NAMALWA (cell line): ENCODE data around the gene GALNT8.

Experiments
- DNase-seq: peaks from one replicate; pipeline ENCODE4 v3.0.0-alpha.2; 2015; ENCODE audit warnings: low spot score

GALNT8 gene

GRCh38 chr12:4796694-4797482 is 76.7 kb downstream of the GALNT8 start:
- DNase-seq, result no peak

DNA sequence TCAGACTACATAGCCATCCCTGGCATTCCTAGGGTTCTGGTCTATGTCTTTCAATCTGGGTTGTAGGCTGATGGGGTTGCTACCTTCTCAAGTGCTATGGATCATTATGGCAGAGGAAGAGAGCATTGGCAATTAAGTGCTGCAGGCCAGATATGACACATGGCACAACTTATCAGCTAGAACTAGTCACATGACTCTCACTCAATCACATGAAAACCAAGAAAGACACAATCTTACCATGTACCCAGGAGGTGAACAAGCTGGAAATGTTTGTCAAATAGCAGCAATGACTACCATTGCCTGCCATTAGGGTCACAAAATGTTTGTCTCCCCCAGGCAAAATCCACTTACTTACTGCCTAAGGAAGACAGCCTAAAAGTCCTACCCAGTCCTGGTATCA is 80.4 kb downstream of the GALNT8 start:
- no peak for DNase-seq

DNA sequence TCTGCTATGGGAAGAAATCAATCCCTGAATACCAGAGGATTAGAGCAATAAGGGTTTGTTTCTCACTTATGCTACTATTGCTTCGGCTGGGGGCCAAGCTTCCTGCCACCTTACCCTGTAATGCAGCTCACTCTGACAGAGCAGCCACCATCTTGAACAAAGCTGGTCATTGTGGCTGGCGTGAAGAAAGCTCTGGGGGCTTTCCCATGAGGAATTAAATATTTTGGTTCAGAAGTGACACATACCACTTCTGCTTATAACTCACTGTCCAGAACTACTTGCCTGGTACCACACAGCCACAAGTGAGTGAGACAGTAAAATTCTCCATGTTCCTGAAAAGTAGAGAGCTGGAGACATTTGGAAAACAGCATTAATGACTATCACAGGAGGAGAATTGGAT is 82.6 kb downstream of the GALNT8 start:
- DNase-seq, result no peak

- DNase-seq, result no peak
These were observed 86.4 kb downstream of the GALNT8 start for GRCh38 chr12:4806439-4807115.

DNA sequence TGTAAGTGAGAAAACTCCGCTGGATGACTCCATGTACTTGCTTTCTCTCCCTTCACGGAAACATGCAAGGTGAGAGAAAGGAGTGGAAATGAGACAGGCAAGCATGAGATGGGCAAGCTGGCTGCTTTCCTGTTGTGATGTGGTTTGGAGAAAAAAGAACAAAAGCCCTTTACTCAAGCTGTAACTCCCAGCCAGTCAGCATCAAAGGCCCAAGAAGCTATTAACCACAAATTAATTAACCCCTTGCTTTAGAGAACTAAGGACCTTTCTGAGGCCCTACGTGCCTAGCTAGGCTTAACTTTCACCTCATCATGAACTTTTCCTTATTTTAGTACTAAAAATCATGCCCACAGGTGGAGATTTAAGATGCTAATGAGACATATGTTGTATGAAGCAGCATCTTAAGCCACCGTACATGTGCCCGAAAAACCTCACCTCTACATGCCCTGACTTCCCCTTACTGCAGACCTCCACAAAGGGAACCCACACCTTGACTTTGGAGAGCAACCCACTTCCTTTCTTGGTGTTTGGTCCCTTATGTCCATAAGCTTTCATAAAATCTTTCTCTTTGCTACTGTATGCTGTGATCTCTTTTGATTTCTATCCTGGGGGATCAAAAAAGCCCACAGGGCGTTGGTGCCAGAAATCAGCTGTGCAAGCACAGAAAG is 87.0 kb downstream of the GALNT8 start:
- DNase-seq, result no peak

DNA sequence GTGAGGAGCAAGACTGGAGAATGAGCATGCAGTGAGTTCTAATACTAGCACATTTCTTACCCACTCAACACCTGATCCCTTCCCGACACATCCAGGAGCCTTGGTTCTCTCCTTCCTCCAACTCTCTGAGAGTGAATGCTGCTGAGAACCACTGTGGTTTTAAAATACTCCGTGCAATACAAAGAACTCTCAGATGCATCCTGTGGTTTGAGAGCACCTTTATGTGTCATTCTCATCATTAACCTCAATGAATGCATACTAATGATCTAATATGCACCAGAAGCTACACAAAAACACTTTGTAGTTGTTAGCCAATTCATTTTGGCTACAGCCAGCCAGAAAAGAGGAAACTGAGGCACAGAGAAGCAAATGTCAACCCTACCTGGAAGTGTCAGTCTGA is 87.6 kb downstream of the GALNT8 start:
- no peak for DNase-seq

DNA sequence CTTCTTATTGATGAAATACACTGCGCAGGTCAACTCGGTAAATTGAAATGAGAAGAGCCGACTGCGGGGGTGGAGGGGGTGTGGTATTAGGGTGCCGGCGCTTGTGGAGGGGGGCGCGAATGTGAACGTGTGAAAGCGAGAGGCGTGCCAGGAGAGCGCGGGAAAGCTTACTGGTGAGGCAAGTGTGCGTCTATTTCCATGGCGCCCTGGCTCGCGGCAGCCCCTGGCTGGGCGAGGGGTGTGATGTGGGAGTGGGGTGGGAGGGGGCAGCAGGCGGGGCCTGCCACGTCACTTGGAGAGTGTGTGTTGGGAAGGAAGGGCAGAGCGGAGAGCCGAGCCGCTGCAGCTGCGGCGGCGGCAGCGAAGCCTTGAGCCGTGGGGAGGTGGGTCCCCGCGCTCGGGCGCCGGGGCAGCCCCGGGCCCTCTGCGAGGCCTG is 88.8 kb downstream of the GALNT8 start:
- DNase-seq, result no peak

GRCh38 chr12:4809449-4810218 is 89.4 kb downstream of the GALNT8 start:
- no peak for DNase-seq

GRCh38 chr12:4810219-4810671 is 90.0 kb downstream of the GALNT8 start:
- DNase-seq, result no peak

GRCh38 chr12:4812624-4813327 is 92.6 kb downstream of the GALNT8 start:
- DNase-seq, result no peak

- DNase-seq, result no peak
These were observed 93.5 kb downstream of the GALNT8 start for GRCh38 chr12:4813741-4814140.

DNA sequence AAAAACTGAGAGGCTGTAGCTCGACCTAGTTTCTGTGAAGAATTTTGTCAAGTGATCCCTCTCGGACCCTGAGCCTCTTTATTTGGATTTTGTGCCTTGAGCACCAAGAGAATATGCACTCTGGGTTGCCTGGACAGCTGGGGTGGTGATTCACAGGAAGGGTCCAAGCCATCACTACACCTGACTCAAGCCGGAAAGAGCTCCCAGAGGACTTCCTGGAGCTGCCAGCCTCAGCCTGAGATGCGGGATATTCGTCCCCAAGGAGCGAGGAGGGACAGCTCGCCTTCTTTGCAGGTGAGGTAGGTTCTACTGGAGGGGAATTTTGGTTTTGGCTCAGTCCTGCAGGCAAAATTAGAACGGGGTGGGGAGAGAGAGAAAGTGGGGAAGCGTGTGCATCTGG is 94.3 kb downstream of the GALNT8 start:
- DNase-seq, result no peak

GRCh38 chr12:4816744-4817525 is 96.7 kb downstream of the GALNT8 start:
- no peak for DNase-seq

DNA sequence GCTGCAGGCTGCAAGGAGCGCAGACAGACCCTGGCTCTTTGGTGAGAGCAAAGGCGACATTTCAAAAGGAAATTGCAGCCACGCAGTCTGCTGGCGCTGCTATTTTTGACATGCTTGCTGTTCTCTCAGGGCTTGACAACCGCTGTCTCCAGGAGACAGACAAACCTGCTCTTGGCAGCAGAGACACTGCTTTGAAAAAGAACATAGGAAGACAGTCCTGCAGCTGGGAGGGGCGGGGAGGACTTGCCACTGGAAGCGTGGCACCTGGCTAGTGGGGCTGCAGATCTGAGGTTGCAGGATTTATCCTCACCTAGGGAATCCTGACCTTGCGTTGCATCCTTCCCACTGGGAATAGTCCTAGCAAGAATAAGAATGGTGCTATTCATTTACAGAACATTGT is 97.7 kb downstream of the GALNT8 start:
- DNase-seq, result peak; percentile 63

- peak; percentile 88 for DNase-seq
These were observed 99.5 kb downstream of the GALNT8 start for GRCh38 chr12:4819654-4820053.

DNA sequence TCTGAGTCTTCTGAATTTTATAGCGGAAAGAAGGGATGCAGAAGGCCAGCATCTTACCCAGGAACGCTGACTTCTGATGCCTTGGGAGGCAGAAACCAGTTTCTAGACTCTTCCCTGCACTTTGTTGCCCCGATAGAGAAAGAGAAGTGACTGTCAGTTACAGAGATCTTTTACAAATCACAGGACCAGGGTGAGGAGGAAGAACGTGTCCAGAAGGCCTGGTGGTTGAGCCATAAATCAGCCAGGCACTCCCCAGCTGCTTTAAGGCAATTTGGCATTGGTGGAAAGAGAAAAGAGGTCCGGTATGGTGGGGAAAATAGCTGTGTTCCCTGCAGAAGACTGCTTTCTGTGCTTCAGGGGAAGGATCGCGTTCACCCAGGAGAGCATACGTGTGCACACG is 100.8 kb downstream of the GALNT8 start:
- no peak for DNase-seq
